GM12864 (cell line): ENCODE results near the gene RNF213.

ENCODE experiments used
- DNase-seq: peaks from one replicate; pipeline ENCODE4 v3.0.0-alpha.2; 2011; ENCODE audit warnings: low read depth
- H3K4me3 ChIP-seq: 2 replicates; pipeline ENCODE4 v1.5.1; 2011; ENCODE audit warnings: mild to moderate bottlenecking, low read depth, low read length, control low read depth
- TF ChIP-seq, protein P1 (sequence below): IDR thresholded peaks from 2 replicates; pipeline ENCODE4 v1.5.1; 2011; ENCODE audit warnings: low read depth, mild to moderate bottlenecking, moderate library complexity, low read length, control low read depth, inconsistent platforms; ENCODE audit errors: missing control alignments

Gene RNF213

DNA sequence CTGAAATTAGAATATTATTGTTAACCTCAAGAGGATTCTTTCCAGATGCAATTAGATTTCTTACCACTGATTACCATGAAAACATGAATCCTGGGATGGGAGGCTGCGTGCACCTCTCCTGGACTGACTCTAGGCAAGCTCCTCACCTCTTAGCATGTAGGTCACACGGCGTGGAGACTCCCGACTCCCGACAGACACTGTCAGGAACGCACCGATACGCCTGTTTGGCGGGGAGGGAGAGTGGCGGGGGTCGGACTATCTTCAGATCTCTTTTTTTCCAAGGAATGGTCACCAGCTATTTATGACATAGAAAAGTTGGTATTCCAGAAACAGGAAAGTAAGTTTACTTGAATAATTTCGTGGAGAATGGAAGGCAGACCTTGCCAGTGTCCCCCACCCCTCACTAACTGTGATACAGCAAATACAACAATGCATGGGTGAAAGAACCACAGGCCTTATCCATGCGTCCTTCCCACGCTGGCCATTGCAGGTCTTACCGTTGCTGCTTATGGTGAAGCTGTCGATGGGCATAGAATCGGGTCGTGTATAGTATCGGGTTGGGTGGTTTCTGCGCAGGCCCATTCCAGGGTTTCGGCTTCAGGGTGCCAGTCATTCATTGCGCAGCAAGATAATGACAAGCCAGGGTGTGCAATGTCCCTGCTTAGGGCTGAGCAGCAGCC is 91.7 kb downstream of the RNF213 start:
- no peak for DNase-seq
- TF ChIP-seq, protein P1, sequence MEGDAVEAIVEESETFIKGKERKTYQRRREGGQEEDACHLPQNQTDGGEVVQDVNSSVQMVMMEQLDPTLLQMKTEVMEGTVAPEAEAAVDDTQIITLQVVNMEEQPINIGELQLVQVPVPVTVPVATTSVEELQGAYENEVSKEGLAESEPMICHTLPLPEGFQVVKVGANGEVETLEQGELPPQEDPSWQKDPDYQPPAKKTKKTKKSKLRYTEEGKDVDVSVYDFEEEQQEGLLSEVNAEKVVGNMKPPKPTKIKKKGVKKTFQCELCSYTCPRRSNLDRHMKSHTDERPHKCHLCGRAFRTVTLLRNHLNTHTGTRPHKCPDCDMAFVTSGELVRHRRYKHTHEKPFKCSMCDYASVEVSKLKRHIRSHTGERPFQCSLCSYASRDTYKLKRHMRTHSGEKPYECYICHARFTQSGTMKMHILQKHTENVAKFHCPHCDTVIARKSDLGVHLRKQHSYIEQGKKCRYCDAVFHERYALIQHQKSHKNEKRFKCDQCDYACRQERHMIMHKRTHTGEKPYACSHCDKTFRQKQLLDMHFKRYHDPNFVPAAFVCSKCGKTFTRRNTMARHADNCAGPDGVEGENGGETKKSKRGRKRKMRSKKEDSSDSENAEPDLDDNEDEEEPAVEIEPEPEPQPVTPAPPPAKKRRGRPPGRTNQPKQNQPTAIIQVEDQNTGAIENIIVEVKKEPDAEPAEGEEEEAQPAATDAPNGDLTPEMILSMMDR, result no peak
- no peak overlapping the region for H3K4me3 ChIP-seq

DNA sequence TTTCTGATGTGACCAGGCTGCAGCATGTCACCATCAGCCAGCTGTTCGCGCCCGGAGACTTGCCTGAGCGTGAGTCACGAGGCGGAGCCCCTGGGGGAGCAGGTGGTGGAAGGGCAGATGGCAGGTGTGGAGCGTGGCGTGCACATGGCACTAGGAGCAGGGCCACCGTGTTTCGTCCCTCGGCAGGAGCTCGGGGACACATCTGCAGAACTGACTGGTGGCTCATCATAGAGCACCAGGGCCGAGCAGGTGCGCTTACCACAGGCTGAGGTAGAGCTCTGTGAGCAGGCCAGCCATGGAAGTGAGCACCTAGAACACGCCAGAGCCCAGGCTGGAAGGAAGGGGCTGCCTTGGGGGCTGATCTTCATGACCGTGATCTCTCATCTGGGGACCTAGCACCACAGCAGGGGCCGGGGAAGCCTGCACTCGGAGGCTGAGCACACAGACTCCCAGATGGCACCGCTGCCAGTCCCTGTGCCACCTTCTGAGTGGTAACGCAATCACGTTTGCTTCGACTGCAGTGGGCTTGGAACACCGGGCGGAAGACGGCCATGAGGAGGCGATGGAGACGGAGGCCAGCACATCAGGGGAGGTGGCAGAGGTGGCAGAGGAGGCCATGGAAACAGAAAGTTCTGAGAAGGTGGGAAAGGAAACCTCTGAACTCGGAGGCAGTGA is 92.5 kb downstream of the RNF213 start:
- no peak for DNase-seq

DNA sequence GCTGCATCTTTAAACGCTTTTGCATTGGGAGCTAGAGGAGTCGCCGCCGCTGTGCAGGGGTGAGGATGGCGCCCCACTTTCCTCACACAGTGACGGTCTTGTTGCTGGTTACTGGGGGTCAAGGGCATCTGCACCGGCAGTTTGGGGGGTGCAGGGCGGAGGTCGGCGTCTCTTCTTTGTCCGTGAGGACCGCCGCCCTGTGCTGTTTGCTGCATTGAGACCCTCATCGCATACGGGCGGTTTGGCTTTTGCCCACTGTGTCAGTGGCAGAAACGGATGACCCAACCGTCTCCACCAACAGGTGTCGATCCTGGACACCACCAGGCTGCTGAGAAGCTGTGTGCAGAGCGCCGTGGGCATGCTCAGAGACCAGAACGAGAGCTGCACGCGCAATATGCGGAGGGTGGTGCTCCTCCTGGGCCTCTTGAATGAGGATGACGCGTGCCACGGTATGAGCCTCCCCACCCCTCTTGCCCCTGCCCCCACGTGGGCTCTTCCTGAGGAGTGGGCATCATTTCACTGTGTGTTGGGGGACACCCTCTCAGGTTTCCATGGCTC is 93.1 kb downstream of the RNF213 start:
- TF ChIP-seq, protein P1, result no peak
- H3K4me3 ChIP-seq, result no peak overlapping the region
- DNase-seq, result no peak

More for the DNA sequence above, 92.5 kb downstream of the RNF213 start:
- TF ChIP-seq, protein P1, result no peak
- no peak overlapping the region for H3K4me3 ChIP-seq

DNA sequence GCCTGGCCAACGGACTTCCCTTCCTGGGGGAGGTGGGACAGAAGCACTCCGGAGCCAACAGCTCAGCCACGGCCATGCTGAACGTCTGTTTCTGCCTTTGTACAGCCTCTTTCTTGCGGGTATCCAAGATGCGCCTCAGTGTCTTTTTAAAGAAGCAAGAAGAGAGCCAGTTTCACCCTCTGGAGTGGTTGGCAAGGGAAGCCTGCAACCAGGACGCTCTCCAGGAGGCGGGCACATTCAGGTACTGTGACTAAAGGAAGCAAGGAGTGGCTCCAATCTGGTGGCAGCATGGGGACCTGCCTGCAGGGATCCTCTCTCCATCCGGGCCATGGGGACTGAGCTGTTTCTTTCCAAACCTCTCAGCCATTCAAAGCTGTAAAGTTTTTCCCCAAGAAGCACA is 93.7 kb downstream of the RNF213 start:
- TF ChIP-seq, protein P1, result no peak
- H3K4me3 ChIP-seq, result no peak overlapping the region
- DNase-seq, result no peak

DNA sequence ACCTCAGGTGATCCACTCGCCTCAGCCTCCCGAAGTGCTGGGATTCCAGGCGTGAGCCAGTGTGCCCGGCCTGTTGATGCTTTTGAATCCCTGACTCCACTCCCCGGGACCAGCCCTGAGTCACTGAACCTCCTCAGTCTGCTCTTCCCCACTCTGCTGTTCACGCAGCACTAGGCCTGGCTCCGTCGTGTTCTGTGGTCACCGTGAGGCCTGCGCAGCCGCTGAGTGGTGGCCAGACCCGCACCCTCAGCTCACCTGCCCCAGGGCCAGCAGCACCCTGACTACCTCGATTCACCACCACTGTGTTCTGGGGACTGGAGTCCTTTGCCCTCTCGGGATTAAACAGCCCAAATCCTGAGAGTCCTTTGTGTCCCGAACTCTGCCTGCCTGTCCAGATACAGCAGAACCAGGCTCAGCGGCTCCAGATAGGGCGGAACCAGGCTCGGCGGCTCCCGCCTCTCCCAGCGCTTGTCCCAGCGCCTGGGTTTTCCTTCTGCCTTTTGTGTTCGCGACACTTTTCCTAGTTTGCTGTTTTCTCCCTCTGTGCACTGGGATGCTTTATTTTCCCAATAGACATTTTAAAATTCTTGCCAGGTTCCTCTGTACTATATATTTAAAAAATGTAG is 95.7 kb downstream of the RNF213 start:
- H3K4me3 ChIP-seq, result no peak overlapping the region
- TF ChIP-seq, protein P1, result no peak
- no peak for DNase-seq

DNA sequence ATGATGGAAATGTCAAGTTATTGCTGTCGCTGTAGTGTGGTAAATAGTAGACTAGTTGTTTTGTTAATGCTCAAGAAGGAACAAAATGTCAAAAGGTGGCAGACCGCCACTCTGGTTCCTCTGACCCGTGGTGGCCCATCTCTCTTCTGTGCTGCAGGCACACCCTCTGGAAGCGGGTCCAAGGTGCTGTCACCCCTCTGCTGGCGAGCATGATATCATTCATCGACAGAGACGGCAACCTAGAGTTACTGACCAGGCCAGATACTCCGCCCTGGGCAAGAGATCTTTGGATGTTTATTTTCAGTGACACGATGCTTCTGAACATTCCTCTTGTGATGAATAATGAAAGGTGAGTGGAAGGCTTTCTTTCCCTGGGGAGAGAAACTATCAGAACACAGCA is 97.5 kb downstream of the RNF213 start:
- TF ChIP-seq, protein P1, result no peak
- no peak for DNase-seq
- H3K4me3 ChIP-seq, result no peak overlapping the region
